ENCODE measurements around the gene RFX2.

The RFX2 gene

DNA sequence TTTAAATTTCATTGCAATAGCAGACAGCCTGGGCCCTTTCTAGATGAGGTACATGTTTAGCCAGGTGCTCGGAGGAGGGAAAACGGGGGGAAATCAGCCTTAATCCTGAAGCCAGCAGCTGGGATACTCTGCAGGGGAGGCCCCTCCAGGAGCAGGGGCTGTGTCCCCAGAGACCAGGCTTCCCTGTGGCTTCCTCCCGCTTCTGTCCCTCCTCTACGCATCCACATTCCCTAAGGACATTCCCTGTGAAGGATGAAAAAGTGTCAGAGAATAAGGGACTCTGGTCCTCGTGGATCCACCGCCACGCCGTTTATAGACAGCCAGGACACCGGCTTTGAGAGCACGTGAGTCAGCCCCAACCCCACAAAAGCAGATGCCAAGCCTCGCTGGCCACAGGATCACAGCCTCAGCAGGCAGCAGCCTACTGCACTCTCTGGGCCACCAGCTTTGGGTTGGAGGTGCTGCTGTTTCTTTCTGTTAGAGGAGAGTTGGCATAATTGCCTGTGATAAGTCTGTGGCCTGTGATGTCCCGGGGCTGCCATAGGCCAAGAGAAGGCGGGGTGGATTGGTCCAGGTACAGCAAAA is 95.7 kb downstream of the RFX2 start:
- no peaks in the 10 kb centered on the region for H3K27me3 ChIP-seq (ENCODE audit: insufficient read depth, poor library complexity, severe bottlenecking)
- no peak for DNase-seq (ENCODE audit: low read depth in 1 of 2, low spot score in 1 of 2)
- no peak for TF ChIP-seq GABPA (IDR thresholded peaks at IDR 0.05; ENCODE audit: low read depth)
- TF ChIP-seq, protein P1, sequence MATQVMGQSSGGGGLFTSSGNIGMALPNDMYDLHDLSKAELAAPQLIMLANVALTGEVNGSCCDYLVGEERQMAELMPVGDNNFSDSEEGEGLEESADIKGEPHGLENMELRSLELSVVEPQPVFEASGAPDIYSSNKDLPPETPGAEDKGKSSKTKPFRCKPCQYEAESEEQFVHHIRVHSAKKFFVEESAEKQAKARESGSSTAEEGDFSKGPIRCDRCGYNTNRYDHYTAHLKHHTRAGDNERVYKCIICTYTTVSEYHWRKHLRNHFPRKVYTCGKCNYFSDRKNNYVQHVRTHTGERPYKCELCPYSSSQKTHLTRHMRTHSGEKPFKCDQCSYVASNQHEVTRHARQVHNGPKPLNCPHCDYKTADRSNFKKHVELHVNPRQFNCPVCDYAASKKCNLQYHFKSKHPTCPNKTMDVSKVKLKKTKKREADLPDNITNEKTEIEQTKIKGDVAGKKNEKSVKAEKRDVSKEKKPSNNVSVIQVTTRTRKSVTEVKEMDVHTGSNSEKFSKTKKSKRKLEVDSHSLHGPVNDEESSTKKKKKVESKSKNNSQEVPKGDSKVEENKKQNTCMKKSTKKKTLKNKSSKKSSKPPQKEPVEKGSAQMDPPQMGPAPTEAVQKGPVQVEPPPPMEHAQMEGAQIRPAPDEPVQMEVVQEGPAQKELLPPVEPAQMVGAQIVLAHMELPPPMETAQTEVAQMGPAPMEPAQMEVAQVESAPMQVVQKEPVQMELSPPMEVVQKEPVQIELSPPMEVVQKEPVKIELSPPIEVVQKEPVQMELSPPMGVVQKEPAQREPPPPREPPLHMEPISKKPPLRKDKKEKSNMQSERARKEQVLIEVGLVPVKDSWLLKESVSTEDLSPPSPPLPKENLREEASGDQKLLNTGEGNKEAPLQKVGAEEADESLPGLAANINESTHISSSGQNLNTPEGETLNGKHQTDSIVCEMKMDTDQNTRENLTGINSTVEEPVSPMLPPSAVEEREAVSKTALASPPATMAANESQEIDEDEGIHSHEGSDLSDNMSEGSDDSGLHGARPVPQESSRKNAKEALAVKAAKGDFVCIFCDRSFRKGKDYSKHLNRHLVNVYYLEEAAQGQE (IDR thresholded peaks at IDR 0.05; ENCODE audit: insufficient replicate concordance, low read depth), result no peak
- TF ChIP-seq SPI1 (IDR thresholded peaks at IDR 0.05; ENCODE audit: borderline replicate concordance, low read depth), result no peak
- TF ChIP-seq, protein P2, sequence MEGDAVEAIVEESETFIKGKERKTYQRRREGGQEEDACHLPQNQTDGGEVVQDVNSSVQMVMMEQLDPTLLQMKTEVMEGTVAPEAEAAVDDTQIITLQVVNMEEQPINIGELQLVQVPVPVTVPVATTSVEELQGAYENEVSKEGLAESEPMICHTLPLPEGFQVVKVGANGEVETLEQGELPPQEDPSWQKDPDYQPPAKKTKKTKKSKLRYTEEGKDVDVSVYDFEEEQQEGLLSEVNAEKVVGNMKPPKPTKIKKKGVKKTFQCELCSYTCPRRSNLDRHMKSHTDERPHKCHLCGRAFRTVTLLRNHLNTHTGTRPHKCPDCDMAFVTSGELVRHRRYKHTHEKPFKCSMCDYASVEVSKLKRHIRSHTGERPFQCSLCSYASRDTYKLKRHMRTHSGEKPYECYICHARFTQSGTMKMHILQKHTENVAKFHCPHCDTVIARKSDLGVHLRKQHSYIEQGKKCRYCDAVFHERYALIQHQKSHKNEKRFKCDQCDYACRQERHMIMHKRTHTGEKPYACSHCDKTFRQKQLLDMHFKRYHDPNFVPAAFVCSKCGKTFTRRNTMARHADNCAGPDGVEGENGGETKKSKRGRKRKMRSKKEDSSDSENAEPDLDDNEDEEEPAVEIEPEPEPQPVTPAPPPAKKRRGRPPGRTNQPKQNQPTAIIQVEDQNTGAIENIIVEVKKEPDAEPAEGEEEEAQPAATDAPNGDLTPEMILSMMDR (IDR thresholded peaks at IDR 0.05; ENCODE audit: insufficient read depth, low read length), result no peak
- TF ChIP-seq POLR2AphosphoS5 (IDR thresholded peaks at IDR 0.05; ENCODE audit: low read depth), result no peak
- H3K4me3 ChIP-seq (replicated peaks; ENCODE audit: insufficient read depth, low read length), result no peak overlapping the region
- no peak overlapping the region for H3K27ac ChIP-seq (replicated peaks)

DNA sequence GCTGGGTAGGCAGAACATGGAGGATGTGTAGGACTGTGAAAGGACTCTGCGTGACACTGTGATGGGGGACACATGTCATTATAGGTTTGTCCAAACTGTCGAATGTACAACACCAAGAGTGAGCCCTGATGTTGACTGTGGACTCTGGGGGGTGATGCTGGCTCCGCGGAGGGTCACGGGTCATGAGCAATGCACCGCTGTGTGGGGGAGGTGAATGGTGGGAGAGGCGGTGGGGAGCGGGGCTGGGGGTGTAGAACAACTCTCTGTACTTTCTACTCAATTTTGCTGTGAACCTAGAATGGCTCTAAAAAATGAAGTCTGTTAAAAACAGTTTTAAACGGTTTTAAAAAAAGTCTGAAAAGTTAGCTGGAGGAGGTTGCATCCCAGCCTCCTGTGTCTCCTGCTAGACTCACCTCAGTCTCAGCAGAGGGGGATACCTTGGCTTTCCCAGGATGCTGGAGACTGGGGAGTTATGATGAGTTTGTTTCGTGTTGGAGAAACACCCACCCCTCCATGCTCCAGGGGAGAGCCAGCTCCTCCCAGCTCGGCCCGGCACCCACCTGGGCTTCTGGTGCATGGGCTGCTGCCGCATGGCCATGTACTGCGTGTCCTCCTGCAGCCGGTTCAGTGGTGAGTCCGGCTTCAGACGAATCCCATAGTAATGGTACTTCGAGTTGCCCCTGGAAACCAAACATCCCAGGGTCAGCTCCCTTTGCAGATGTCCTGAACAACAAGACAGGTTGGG is 97.7 kb downstream of the RFX2 start:
- Histone ChIP-seq H3K27me3 (ENCODE audit: insufficient read depth, poor library complexity, severe bottlenecking) (no peaks in the 10 kb centered on the region), H3K4me3 (replicated peaks; ENCODE audit: insufficient read depth, low read length) (no peak overlapping the region), H3K27ac (replicated peaks) (no peak overlapping the region)
- TF ChIP-seq, protein P1 (IDR thresholded peaks at IDR 0.05; ENCODE audit: insufficient replicate concordance, low read depth), result no peak
- no peak for TF ChIP-seq SPI1 (IDR thresholded peaks at IDR 0.05; ENCODE audit: borderline replicate concordance, low read depth)
- no peak for TF ChIP-seq GABPA (IDR thresholded peaks at IDR 0.05; ENCODE audit: low read depth)
- TF ChIP-seq, protein P2 (IDR thresholded peaks at IDR 0.05; ENCODE audit: insufficient read depth, low read length), result no peak
- no peak for TF ChIP-seq POLR2AphosphoS5 (IDR thresholded peaks at IDR 0.05; ENCODE audit: low read depth)
- no peak for DNase-seq (ENCODE audit: low read depth in 1 of 2, low spot score in 1 of 2)

DNA sequence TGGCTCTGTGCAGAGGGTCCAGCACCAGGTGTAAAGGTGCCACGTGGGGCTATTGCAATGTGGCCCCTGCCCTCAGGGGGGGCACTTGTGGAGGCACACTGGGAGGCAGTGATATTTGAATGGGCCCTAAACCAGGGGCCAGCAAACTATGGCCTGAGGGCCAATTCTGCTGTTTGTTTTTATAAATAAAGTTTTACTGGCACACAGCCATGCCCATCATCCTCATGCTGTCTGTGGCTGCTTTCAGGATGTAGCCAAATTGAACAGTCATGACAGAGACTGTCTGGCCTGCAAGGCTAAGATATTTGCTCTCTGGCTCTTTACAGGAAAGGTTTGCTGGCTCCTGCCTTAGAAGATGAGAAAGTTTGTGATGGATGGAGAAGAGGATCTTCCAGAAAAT is 98.5 kb downstream of the RFX2 start:
- TF ChIP-seq, protein P1 (IDR thresholded peaks at IDR 0.05; ENCODE audit: insufficient replicate concordance, low read depth), result no peak
- TF ChIP-seq POLR2AphosphoS5 (IDR thresholded peaks at IDR 0.05; ENCODE audit: low read depth) (no peak), GABPA (IDR thresholded peaks at IDR 0.05; ENCODE audit: low read depth) (no peak), SPI1 (IDR thresholded peaks at IDR 0.05; ENCODE audit: borderline replicate concordance, low read depth) (no peak)
- TF ChIP-seq, protein P2 (IDR thresholded peaks at IDR 0.05; ENCODE audit: insufficient read depth, low read length), result no peak

More for the DNA sequence above, 98.5 kb downstream of the RFX2 start:
- no peak overlapping the region for H3K4me3 ChIP-seq (replicated peaks; ENCODE audit: insufficient read depth, low read length)
- no peak overlapping the region for H3K27ac ChIP-seq (replicated peaks)
- DNase-seq (ENCODE audit: low read depth in 1 of 2, low spot score in 1 of 2), result no peak
- H3K27me3 ChIP-seq (ENCODE audit: insufficient read depth, poor library complexity, severe bottlenecking), result no peaks in the 10 kb centered on the region
